ENCODE data around the gene CWC22.
"Not testable (repeated sequence)": the region's sequence is repeated elsewhere in the genome, so short reads cannot be mapped to it uniquely, and the experiment has no call there.

The CWC22 gene

GRCh38 chr2:180006781-180007579 lies at the start of gene CWC22:
CWC22 (minus strand) TSS chr2:180007297; CDS start chr2:179993341, 13,956 bp downstream.
- peak; percentile 45 to 100 (median 77) for DNase-seq

GRCh38 chr2:180056367-180057118 lies 49.4 kb upstream of the CWC22 start:
- no peak for DNase-seq

GRCh38 chr2:180054576-180054975 lies 47.5 kb upstream of the CWC22 start:
- not testable (repeated sequence) for DNase-seq

GRCh38 chr2:180050246-180050645 lies 43.1 kb upstream of the CWC22 start:
- no peak for DNase-seq

GRCh38 chr2:180048251-180048650 lies 41.2 kb upstream of the CWC22 start:
- no peak for DNase-seq

- DNase-seq: no peak
These were observed 39.7 kb upstream of the CWC22 start for GRCh38 chr2:180046776-180047175.

GRCh38 chr2:180046202-180046601 lies 39.1 kb upstream of the CWC22 start:
- no peak for DNase-seq

GRCh38 chr2:180040146-180040925 lies 33.2 kb upstream of the CWC22 start:
- no peak for DNase-seq

GRCh38 chr2:180038997-180039396 lies 31.9 kb upstream of the CWC22 start:
- no peak for DNase-seq

- no peak for DNase-seq
These were observed 27.1 kb upstream of the CWC22 start for GRCh38 chr2:180033993-180034894.

GRCh38 chr2:180029575-180029974 lies 22.5 kb upstream of the CWC22 start:
- DNase-seq: no peak

GRCh38 chr2:180021850-180022249 lies 14.8 kb upstream of the CWC22 start:
- no peak for DNase-seq

GRCh38 chr2:180017784-180018183 lies 10.7 kb upstream of the CWC22 start:
- DNase-seq: no peak

- DNase-seq: no peak
These were observed 9.8 kb upstream of the CWC22 start for GRCh38 chr2:180016937-180017336.

- DNase-seq: no peak
These were observed 9.0 kb upstream of the CWC22 start for GRCh38 chr2:180015951-180016709.

- no peak for DNase-seq
These were observed 5.4 kb upstream of the CWC22 start for GRCh38 chr2:180012523-180012922.

GRCh38 chr2:180010701-180011100 lies 3.6 kb upstream of the CWC22 start:
- DNase-seq: no peak

- no peak for DNase-seq
These were observed 866 bp downstream of the CWC22 start for GRCh38 chr2:180006231-180006630.

GRCh38 chr2:180005465-180005864 lies 1.6 kb downstream of the CWC22 start:
- DNase-seq: not testable (repeated sequence)

- no peak for DNase-seq
These were observed 2.4 kb downstream of the CWC22 start for GRCh38 chr2:180004731-180005130.
